GM21367 (cell line): ENCODE results near the gene AGBL1.

Experiments used
- ATAC-seq: cut with Tn5 transposase; IDR thresholded peaks from one replicate; pipeline ENCODE4 v1.9.1; 2021; ENCODE audit not compliant: unreplicated experiment

AGBL1 gene

GRCh38 chr15:86312486-86312885, 232.8 kb downstream of the AGBL1 start:
- ATAC-seq, result no peak

- no peak for ATAC-seq
Measured at GRCh38 chr15:86316216-86316615, 236.5 kb downstream of the AGBL1 start.

GRCh38 chr15:86316726-86317383, 237.2 kb downstream of the AGBL1 start:
- no peak for ATAC-seq

GRCh38 chr15:86317384-86317740, 237.7 kb downstream of the AGBL1 start:
- no peak for ATAC-seq

GRCh38 chr15:86322629-86323028, 243.0 kb downstream of the AGBL1 start:
- ATAC-seq, result no peak

- no peak for ATAC-seq
Measured at GRCh38 chr15:86327230-86327865, 247.7 kb downstream of the AGBL1 start.

GRCh38 chr15:86328658-86329057, 249.0 kb downstream of the AGBL1 start:
- ATAC-seq, result no peak

GRCh38 chr15:86329311-86330013, 249.8 kb downstream of the AGBL1 start:
- no peak for ATAC-seq

GRCh38 chr15:86333819-86334218, 254.1 kb downstream of the AGBL1 start:
- no peak for ATAC-seq

- ATAC-seq, result no peak
Measured at GRCh38 chr15:86336051-86336788, 256.5 kb downstream of the AGBL1 start.

GRCh38 chr15:86337071-86337470, 257.4 kb downstream of the AGBL1 start:
- ATAC-seq, result no peak

GRCh38 chr15:86347245-86347644, 267.6 kb downstream of the AGBL1 start:
- ATAC-seq, result no peak

- no peak for ATAC-seq
Measured at GRCh38 chr15:86349565-86349964, 269.9 kb downstream of the AGBL1 start.

- no peak for ATAC-seq
Measured at GRCh38 chr15:86353213-86353612, 273.5 kb downstream of the AGBL1 start.

- ATAC-seq, result no peak
Measured at GRCh38 chr15:86355361-86355760, 275.7 kb downstream of the AGBL1 start.

GRCh38 chr15:86355801-86356200, 276.1 kb downstream of the AGBL1 start:
- ATAC-seq, result no peak

- ATAC-seq, result no peak
Measured at GRCh38 chr15:86362555-86362954, 282.9 kb downstream of the AGBL1 start.

- no peak for ATAC-seq
Measured at GRCh38 chr15:86373147-86373546, 293.5 kb downstream of the AGBL1 start.

GRCh38 chr15:86375733-86376280, 296.1 kb downstream of the AGBL1 start:
- ATAC-seq, result no peak

GRCh38 chr15:86377914-86378313, 298.2 kb downstream of the AGBL1 start:
- ATAC-seq, result no peak

- ATAC-seq, result no peak
Measured at GRCh38 chr15:86382341-86382740, 302.7 kb downstream of the AGBL1 start.
